OCI-M2 (cell line): ENCODE data around the gene TAPBP.

ENCODE experiments used
- DNase-seq: peaks from one replicate; lab custom pipeline; 2025; ENCODE audit not compliant: unreplicated experiment; lab: John Stamatoyannopoulos, UW

Gene TAPBP

GRCh38 chr6:33249732-33250630 lies 63.9 kb downstream of the TAPBP start:
- no peak for DNase-seq
